Activated gamma-delta T cell treated with anti-CD3 and anti-CD28 coated beads, Interleukin-2, amount 50 U/mL, for 16 hours (primary cell): ENCODE data around the gene GNG11.

Experiments used
- DNase-seq: peaks from one replicate; pipeline ENCODE4 v3.0.0-alpha.2; 2020; ENCODE audit warnings: low read depth

Gene GNG11

DNA sequence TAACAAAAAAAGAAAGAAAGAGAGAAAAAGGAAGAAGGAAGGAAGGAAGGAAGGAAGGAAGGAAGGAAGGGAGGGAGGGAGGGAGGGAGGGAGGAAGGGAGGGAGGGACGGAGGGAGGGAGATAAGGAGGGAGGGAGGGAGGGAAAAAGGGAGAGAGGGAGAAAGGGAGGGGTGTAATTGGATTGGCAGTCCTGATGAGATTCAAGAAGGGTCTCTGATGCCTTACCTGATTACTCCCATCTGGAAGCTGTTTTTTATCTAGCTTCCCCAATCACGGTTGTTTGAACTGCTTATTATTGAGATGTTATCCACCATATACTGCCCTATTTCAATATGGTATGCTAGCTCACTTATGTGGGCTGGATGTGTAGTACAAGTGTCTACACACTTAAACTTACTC, 27.3 kb downstream of the GNG11 start:
- no peak for DNase-seq

DNA sequence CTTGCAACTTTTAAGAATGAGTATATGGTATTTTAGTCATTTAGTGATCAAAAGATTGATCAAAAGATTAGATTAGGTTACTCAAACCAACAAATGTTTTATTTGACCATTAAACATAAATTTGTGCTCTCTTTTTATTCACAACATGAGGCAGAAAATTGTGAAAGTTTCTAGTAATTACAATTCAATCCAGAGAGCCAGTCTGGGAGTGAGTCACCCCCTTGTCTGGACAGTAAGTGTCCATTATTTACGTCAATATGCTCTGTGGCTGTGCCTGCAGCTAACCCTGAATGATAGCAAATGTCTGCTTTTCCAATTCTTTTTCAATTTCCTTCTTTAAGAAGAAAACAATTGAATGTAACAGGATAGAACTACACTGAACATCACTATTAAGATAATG, 27.9 kb downstream of the GNG11 start:
- no peak for DNase-seq

DNA sequence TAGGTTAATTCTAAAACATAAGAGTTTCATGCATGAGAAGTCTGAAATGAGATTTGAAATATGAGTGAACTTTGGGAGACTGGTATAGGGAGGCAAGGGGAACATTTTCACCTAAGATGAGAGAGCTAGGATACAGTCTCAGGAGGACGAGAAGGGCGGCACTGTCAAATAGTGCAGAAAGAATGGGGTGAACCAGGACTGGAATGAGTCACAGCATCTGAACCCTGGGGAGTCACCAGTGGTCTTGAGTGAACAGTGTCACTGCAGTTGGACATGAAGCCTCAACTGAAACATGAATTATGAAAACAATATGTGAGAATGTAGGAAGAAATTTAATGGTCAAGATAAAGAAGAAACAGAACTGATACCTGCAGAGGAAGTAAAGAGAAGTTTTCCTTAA, 33.8 kb downstream of the GNG11 start:
- DNase-seq, result no peak

DNA sequence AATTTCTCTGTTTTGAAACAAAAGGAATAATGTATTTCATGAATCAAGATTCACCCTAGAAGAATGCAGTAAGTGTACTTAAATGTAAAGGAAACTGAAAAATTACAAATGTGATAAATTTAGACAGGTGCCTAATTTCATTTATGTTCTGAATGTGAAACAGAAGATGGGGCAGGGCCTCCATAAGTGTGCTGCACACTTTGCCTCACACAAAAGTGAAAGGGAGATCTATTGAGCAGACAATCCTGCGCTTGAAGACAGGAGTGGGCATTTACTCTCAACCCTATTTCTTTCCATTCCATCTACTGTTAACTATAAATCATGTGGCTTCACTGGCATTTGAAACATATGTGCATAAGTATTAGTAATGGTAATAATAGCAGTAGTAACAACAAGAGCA, 36.2 kb downstream of the GNG11 start:
- no peak for DNase-seq

DNA sequence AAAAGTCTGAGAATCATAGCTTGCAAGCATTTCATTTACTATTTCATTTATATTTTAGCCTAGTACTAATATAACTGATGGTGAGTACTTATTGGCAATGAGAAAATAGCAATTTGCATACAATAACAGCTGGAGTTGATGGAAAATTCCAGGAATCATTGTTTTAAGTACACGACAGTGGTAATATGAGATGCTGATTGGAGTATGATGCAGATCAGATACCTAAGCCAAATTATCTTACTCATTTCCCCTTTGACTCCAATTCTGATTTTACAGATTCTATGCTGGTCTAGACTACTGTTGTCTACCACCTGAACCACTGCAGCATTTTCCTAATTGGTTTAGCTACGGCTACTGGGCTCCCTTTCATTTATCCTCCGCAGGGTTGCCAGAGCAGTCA, 36.7 kb downstream of the GNG11 start:
- DNase-seq, result no peak

DNA sequence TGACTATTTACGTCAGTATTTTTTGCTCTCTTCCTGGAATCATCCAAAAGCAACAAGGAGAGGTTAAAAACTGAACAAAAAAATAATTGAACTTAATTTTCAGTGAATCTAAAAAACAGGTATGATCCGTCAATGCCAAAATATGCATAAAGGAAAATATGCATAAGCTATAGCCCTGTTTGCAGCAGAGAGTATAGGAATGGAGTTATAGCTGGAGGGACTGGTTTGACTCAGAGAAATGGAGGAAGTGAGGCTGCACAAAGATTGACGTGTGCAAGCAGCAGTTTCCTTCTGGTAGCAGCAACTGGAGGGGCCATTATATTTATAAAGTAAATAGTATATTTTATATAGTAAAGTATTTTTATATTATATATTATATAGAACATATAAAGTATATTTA, 37.1 kb downstream of the GNG11 start:
- DNase-seq, result no peak

DNA sequence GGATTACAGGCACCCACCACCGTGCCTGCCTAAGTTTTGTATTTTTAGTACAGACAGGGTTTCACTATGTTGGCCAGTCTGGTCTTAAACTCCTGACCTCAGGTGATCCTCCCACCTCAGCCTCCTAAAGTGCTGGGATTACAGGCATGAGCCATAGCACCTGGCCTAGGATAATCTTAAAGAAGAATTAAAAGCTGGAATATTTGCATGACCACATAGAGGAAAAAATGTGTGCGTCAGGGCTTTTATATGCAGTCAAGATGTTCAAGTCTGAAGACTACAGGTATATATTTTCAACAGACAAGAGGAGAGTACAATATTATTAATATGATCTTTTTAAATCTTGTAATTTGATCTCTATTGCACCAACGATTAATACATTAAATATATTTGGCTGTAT, 39.5 kb downstream of the GNG11 start:
- DNase-seq, result no peak

DNA sequence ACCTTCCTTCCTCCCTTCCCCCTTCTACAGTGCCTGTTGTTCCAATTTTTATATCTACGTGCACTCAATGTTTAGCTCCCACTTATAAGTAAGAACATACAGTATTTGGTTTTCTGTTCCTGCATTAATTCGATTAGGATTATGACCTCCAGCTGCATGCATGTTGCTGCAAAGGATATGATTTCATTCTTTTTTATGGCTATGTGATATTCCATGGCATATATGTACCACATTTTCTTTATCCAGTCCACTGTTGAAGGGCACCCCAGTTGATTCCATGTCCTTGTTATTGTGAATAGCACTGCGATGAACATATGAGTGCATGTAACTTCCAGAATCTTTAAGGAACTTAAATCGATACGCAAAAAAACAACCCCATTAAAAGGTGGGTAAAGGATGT, 42.7 kb downstream of the GNG11 start:
- DNase-seq, result no peak

DNA sequence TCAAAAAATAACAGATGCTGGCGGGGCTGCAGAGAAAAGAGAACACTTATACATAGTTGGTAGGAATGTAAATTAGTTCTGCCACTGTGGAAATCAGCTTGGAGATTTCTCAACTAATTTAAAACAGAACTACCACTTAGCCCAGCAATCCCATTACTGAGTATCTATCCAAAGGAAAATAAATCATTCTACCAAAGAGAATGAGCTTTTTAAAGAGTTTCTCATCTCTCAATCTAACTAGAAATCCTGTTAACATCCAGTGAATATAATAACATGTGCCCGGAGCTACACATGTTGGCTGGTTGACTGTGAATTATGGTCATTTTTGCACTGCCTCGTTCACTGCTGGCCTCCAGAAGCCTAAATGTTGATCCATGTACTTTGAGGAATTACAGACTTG, 43.3 kb downstream of the GNG11 start:
- DNase-seq, result no peak

DNA sequence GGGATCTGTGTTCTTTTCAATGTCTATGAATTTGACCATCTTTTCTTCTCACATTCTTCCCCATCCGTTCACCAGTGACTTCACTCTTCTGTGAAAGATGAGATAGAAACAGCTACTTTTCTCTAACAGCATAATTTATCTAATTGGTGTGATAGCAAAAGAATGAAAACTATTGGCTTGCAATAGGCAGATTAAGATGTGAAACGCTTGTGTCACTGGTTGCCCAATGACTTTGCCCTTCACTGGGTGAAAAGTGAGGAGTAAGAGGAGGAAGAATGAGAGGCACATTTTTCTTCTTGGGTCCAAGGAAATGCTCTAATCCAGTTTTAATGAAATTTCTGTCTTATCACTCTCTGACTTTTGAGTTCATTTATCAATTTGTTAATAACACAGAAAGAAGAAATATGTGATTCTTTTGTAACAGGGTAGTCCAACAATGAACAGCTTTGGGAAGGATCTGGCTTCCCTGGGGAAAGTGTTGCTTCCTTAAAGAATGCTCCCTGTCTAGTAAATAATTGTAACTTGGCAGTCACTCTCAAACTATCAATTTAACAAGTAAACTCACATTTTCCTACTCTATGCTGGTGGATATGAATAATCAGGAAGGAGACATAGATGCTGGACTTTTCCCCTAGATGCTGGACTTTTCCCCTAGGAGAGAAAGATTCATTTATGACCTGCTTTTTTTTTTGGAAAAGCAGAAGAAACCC, 47.5 kb downstream of the GNG11 start:
- no peak for DNase-seq

DNA sequence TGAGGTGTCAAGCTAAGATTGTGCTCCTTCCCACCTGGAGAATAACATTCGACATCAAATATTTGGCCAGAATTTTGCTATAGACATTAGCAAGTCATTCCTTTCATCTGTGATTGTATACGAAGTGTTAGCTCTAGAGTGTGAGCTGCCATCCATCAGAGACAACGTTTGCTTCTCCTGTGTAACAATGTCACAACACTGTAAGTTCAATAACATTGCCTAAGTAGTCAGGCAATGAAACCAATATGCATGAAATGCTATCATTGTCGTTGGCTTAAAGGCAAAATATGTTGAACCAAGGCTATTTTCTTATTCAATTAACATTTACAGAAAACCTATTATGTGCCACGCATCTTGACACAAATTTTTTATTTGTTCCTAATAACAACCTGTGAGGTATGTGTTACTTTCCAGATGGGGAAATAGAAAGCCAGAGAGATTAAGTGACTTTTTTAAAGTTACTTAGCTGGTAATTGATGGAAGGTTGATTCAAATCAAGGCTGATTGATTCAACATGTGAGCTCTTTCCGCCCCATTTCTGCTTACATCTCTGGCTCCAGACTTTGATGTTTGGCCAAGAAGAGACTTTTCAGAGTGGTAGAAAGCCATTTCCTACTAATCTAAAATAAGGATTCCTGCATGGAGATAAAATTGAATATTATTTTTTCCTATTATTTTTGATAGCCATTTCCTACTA, 50.6 kb downstream of the GNG11 start:
- no peak for DNase-seq

DNA sequence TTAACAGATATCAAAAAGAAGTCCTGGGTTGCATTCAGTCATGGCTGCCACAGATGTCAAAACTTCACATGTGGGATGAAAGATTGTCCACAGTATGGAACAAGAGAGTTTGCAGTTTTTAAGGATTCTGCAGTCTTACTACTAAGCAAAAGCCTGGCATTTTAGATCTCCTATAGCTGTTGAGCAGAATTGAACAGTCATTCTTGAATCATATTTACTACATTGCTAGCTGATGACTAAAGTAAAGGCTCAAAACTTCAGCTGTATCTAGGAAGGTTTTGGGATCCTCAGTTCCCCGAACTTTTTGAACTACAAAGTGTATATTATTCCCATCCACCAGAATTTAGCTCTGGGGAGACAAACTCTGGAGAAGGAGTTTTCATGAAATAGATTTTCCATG, 51.6 kb downstream of the GNG11 start:
- DNase-seq, result no peak

DNA sequence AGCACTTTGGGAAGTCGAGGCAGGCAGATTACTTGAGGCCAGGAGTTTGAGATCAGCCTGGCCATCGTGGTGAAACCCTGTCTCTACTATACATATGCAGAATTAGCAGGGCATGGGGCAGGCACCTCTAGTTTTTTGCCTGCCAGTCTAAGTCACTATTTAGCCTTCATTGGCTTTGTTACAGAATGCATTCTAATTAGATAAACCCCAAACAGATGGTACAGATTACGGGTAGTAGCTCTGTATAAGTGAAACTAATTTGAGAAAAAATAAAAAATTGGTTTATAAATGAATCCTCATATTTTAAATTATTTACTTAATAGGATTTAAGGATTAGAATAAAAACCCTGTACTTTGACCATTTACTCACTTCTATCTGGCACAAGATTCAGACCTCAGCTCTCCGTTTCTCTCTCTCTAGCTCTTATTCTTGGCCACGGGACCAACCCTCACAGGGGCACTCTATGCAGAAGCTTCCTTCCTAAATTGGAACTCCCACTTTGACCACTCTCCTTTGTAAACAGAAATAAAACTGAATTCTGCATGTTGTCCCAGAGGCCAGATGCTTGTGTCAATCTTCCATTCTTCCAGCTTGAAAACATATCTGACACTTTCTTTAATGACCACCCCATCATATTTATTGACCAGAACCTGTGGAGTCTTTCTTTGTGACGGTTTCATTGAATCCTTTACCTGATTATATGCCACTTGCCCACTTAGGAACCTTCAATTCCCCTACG, 55.8 kb downstream of the GNG11 start:
- DNase-seq, result no peak
